H9 (cell line): ENCODE measurements around the gene ERC2. TPM values are rescaled to one million over a fixed set of nuclear protein-coding genes. Genes with fewer than 3 reads are reported as not detected.
A peak's percentile ranks its signal among the peaks of the same experiment; 100 is the strongest.

Source experiments
- DNase-seq: peaks from one replicate; pipeline ENCODE4 v3.0.0-alpha.2; 2017
- H2AFZ ChIP-seq: one replicate; pipeline ENCODE4 v1.6.1; 2013; ENCODE audit warnings: mild to moderate bottlenecking, low read length, control low read depth, moderate library complexity
- H2AK5ac ChIP-seq: 2 replicates; pipeline ENCODE4 v1.6.1; 2013; ENCODE audit warnings: low read length, control low read depth, mixed read lengths; ENCODE audit not compliant: insufficient read length
- H2BK120ac ChIP-seq: one replicate; pipeline ENCODE4 v1.6.1; 2013; ENCODE audit warnings: low read depth, mild to moderate bottlenecking, low read length, control low read depth, inconsistent platforms; ENCODE audit not compliant: poor library complexity, severe bottlenecking
- H2BK12ac ChIP-seq: 2 replicates; pipeline ENCODE4 v1.6.1; 2013; ENCODE audit warnings: low read length, control low read depth, mixed read lengths, low read depth; ENCODE audit not compliant: insufficient read length
- H2BK15ac ChIP-seq: 2 replicates; pipeline ENCODE4 v1.6.1; 2013; ENCODE audit warnings: low read depth, low read length, control low read depth
- H2BK20ac ChIP-seq: one replicate; pipeline ENCODE4 v1.6.1; 2013; ENCODE audit warnings: low read depth, mild to moderate bottlenecking, low read length, control low read depth, inconsistent platforms; ENCODE audit not compliant: poor library complexity, severe bottlenecking
- H2BK5ac ChIP-seq: 2 replicates; pipeline ENCODE4 v1.6.1; 2013; ENCODE audit warnings: low read length, control low read depth, mixed read lengths; ENCODE audit not compliant: insufficient read length
- H3K14ac ChIP-seq: 2 replicates; pipeline ENCODE4 v1.6.1; 2013; ENCODE audit warnings: low read length, control low read depth; ENCODE audit not compliant: insufficient read depth
- H3K18ac ChIP-seq: 2 replicates; pipeline ENCODE4 v1.6.1; 2013; ENCODE audit warnings: low read depth, mild to moderate bottlenecking, mixed read lengths, low read length, control low read depth; ENCODE audit not compliant: insufficient read length
- H3K23ac ChIP-seq: 2 replicates; pipeline ENCODE4 v1.6.1; 2013; ENCODE audit warnings: low read length, control low read depth, mixed read lengths, low read depth; ENCODE audit not compliant: insufficient read length
- H3K23me2 ChIP-seq: 2 replicates; pipeline ENCODE4 v1.6.1; 2013; ENCODE audit warnings: low read depth, mild to moderate bottlenecking, mixed read lengths, low read length, control low read depth; ENCODE audit not compliant: insufficient read length, poor library complexity, severe bottlenecking
- H3K27ac ChIP-seq: 2 replicates; pipeline ENCODE4 v1.5.1; 2013; ENCODE audit warnings: low read length, control low read depth, mixed read lengths, low read depth; ENCODE audit not compliant: insufficient read length
- H3K27me3 ChIP-seq: 2 replicates; pipeline ENCODE4 v1.6.1; 2013; ENCODE audit warnings: low read length, control low read depth, inconsistent platforms; ENCODE audit not compliant: insufficient read depth
- H3K4ac ChIP-seq: 2 replicates; pipeline ENCODE4 v1.6.1; 2013; ENCODE audit warnings: low read depth, mild to moderate bottlenecking, control low read depth, inconsistent platforms, low read length, moderate library complexity
- H3K4me1 ChIP-seq: 2 replicates; pipeline ENCODE4 v1.6.1; 2013; ENCODE audit warnings: low read length, control low read depth, inconsistent platforms; ENCODE audit not compliant: insufficient read depth
- H3K4me2 ChIP-seq: 2 replicates; pipeline ENCODE4 v1.6.1; 2013; ENCODE audit warnings: low read length, control low read depth, mixed read lengths; ENCODE audit not compliant: insufficient read length, insufficient read depth
- H3K56ac ChIP-seq: 2 replicates; pipeline ENCODE4 v1.6.1; 2013; ENCODE audit warnings: low read depth, mild to moderate bottlenecking, mixed read lengths, low read length, control low read depth; ENCODE audit not compliant: insufficient read length
- H3K79me1 ChIP-seq: 2 replicates; pipeline ENCODE4 v1.6.1; 2013; ENCODE audit warnings: low read depth, mild to moderate bottlenecking, moderate library complexity, low read length, control low read depth, inconsistent platforms; ENCODE audit not compliant: insufficient read depth, poor library complexity, severe bottlenecking
- H3K79me2 ChIP-seq: 2 replicates; pipeline ENCODE4 v1.6.1; 2013; ENCODE audit warnings: low read length, control low read depth, inconsistent platforms; ENCODE audit not compliant: insufficient read depth
- H3K9ac ChIP-seq: 2 replicates; pipeline ENCODE4 v1.6.1; 2013; ENCODE audit warnings: low read length, control low read depth, mixed read lengths; ENCODE audit not compliant: insufficient read length; ENCODE audit errors: extremely low read depth
- H3K9me3 ChIP-seq: one replicate; pipeline ENCODE4 v1.6.1; 2013; ENCODE audit warnings: low read depth, low read length, inconsistent platforms; ENCODE audit not compliant: control insufficient read depth
- H3T11ph ChIP-seq: one replicate; pipeline ENCODE4 v1.6.1; 2013; ENCODE audit warnings: mild to moderate bottlenecking, low read length, control low read depth, inconsistent platforms
- H4K20me1 ChIP-seq: one replicate; pipeline ENCODE4 v1.6.1; 2013; ENCODE audit not compliant: control insufficient read depth, insufficient read length, insufficient read depth
- H4K5ac ChIP-seq: 2 replicates; pipeline ENCODE4 v1.6.1; 2013; ENCODE audit warnings: low read depth, mild to moderate bottlenecking, mixed read lengths, low read length, control low read depth; ENCODE audit not compliant: insufficient read length
- H4K8ac ChIP-seq: replicated peaks from 2 replicates; pipeline ENCODE4 v1.6.1; 2013; ENCODE audit warnings: low read length, control low read depth, mixed read lengths, low read depth; ENCODE audit not compliant: insufficient read length
- H4K91ac ChIP-seq: 2 replicates; pipeline ENCODE4 v1.6.1; 2013; ENCODE audit warnings: low read depth, mild to moderate bottlenecking, moderate library complexity, mixed read lengths, low read length, control low read depth; ENCODE audit not compliant: insufficient read length
- H3K27ac Mint-ChIP-seq, 3 experiments: 2 replicates in 2 of 3; 3 replicates in 1 of 3; pipeline ENCODE4 v1.8.0; 2020 to 2021; ENCODE audit warnings: mixed read lengths in 3 of 3, mild to moderate bottlenecking in 1 of 3, moderate library complexity in 1 of 3
- H3K27me3 Mint-ChIP-seq: 2 replicates; pipeline ENCODE4 v1.8.0; 2021; ENCODE audit warnings: low read depth, mild to moderate bottlenecking, moderate library complexity, mixed read lengths
- H3K36me3 Mint-ChIP-seq, 3 experiments: 2 replicates in 2 of 3; 3 replicates in 1 of 3; pipeline ENCODE4 v1.8.0; 2020 to 2021; ENCODE audit warnings: low read depth in 3 of 3, mixed read lengths in 3 of 3; ENCODE audit not compliant: insufficient read depth in 1 of 3
- H3K4me1 Mint-ChIP-seq, 2 experiments: 2 replicates each; pipeline ENCODE4 v1.8.0; 2020; ENCODE audit warnings: mixed read lengths in 2 of 2
- H3K4me3 Mint-ChIP-seq, 2 experiments: 2 replicates in 1 of 2; 3 replicates in 1 of 2; pipeline ENCODE4 v1.8.0; 2020 to 2021; ENCODE audit warnings: mild to moderate bottlenecking in 2 of 2, mixed read lengths in 2 of 2, moderate library complexity in 1 of 2
- H3K9me3 Mint-ChIP-seq, 2 experiments: 2 replicates in 1 of 2; 3 replicates in 1 of 2; pipeline ENCODE4 v1.8.0; 2020; ENCODE audit warnings: mild to moderate bottlenecking in 2 of 2, mixed read lengths in 2 of 2, moderate library complexity in 1 of 2
- WGBS: extraction: QIAGEN DNeasy Blood & Tissue Kit; methylation state at CpG from one replicate; pipeline ENCODE4 v1.1.7; 2013; ENCODE audit warnings: missing lambda C conversion rate, low lambda C conversion rate, mixed read lengths; ENCODE audit not compliant: insufficient read length; ENCODE audit errors: extremely low coverage; 5-methylcytosine and 5-hydroxymethylcytosine counted together
- total RNA-seq: library from RNA; stranded (reverse); gene quantifications from 2 replicates; pipeline ENCODE4 v1.2.1, GENCODE V29; 2021
- TF ChIP-seq, protein P1 (sequence below): fragments of 200-600 bp; sonication (generic); conservative IDR thresholded peaks from 3 replicates; pipeline ENCODE4 v1.8.0; 2021; ENCODE audit warnings: antibody characterized with exemption, mild to moderate bottlenecking

ERC2 gene
- total RNA-seq, 1 experiment from 2014 or later = 15.4 TPM

GRCh38 chr3:55894605-55895004 is 573.7 kb downstream of the ERC2 start:
- H3K23ac ChIP-seq = no peak overlapping the region
- no peaks in the 10 kb centered on the region for H3K27me3 ChIP-seq
- DNase-seq = no peak
- WGBS = no CpG with 5 or more reads among the region's 2 CpGs
- H4K5ac ChIP-seq = no peak overlapping the region
- no peak overlapping the region for H3K27ac ChIP-seq
- no peak overlapping the region for H3K18ac ChIP-seq
- H3K4me1 Mint-ChIP-seq = peaks cover 11 to 16% of the 10 kb centered on the region in 2 experiments
- no peak overlapping the region for H2BK12ac ChIP-seq
- no peak overlapping the region for H3K4me3 Mint-ChIP-seq
- no peak overlapping the region for H2BK15ac ChIP-seq
- H3K56ac ChIP-seq = no peak overlapping the region
- no peaks in the 10 kb centered on the region for H3K9me3 ChIP-seq
- H3T11ph ChIP-seq = no peak overlapping the region
- no peak overlapping the region for H2BK5ac ChIP-seq
- H3K79me1 ChIP-seq = no peaks in the 10 kb centered on the region
- no peak overlapping the region for H3K4ac ChIP-seq
- H4K8ac ChIP-seq = no peak overlapping the region
- no peaks in the 10 kb centered on the region for H3K79me2 ChIP-seq
- no peak overlapping the region for H2BK120ac ChIP-seq
- no peak overlapping the region for H3K9ac ChIP-seq
- H2BK20ac ChIP-seq = no peak overlapping the region
- no peaks in the 10 kb centered on the region; a peak in 2 of 7 replicates for H3K36me3 Mint-ChIP-seq
- no peaks in the 10 kb centered on the region for H3K4me1 ChIP-seq
- no peaks in the 10 kb centered on the region for H3K23me2 ChIP-seq
- TF ChIP-seq, protein P1, sequence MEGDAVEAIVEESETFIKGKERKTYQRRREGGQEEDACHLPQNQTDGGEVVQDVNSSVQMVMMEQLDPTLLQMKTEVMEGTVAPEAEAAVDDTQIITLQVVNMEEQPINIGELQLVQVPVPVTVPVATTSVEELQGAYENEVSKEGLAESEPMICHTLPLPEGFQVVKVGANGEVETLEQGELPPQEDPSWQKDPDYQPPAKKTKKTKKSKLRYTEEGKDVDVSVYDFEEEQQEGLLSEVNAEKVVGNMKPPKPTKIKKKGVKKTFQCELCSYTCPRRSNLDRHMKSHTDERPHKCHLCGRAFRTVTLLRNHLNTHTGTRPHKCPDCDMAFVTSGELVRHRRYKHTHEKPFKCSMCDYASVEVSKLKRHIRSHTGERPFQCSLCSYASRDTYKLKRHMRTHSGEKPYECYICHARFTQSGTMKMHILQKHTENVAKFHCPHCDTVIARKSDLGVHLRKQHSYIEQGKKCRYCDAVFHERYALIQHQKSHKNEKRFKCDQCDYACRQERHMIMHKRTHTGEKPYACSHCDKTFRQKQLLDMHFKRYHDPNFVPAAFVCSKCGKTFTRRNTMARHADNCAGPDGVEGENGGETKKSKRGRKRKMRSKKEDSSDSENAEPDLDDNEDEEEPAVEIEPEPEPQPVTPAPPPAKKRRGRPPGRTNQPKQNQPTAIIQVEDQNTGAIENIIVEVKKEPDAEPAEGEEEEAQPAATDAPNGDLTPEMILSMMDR = no peak
- H3K27me3 Mint-ChIP-seq = no peaks in the 10 kb centered on the region
- H2AFZ ChIP-seq = no peak overlapping the region
- H3K14ac ChIP-seq = no peak overlapping the region
- no peaks in the 10 kb centered on the region for H4K20me1 ChIP-seq
- H3K4me2 ChIP-seq = no peak overlapping the region
- peak overlapping the region in 1 of 3 experiments; percentile 40; a peak in 1 of 7 replicates for H3K27ac Mint-ChIP-seq
- no peak overlapping the region for H4K91ac ChIP-seq
- no peak overlapping the region for H2AK5ac ChIP-seq
- no peaks in the 10 kb centered on the region for H3K9me3 Mint-ChIP-seq
